HG02623 (cell line): ENCODE data around the gene CLEC16A.

Experiments used
- ATAC-seq: cut with Tn5 transposase; IDR thresholded peaks from one replicate; pipeline ENCODE4 v1.9.1; 2021; ENCODE audit warnings: moderate library complexity; ENCODE audit not compliant: unreplicated experiment

Gene CLEC16A

GRCh38 chr16:11147754-11148444 is 203.5 kb downstream of the CLEC16A start:
- no peak for ATAC-seq

GRCh38 chr16:11149011-11149616 is 204.8 kb downstream of the CLEC16A start:
- ATAC-seq: no peak

- no peak for ATAC-seq
Measured at GRCh38 chr16:11150190-11150589, 205.8 kb downstream of the CLEC16A start.

GRCh38 chr16:11151156-11151884 is 207.0 kb downstream of the CLEC16A start:
- ATAC-seq: no peak

- no peak for ATAC-seq
Measured at GRCh38 chr16:11151885-11152629, 207.7 kb downstream of the CLEC16A start.

GRCh38 chr16:11152677-11153331 is 208.4 kb downstream of the CLEC16A start:
- no peak for ATAC-seq

- ATAC-seq: no peak
Measured at GRCh38 chr16:11155284-11155806, 211.0 kb downstream of the CLEC16A start.

GRCh38 chr16:11156401-11156800 is 212.0 kb downstream of the CLEC16A start:
- ATAC-seq: no peak

- no peak for ATAC-seq
Measured at GRCh38 chr16:11157143-11157542, 212.8 kb downstream of the CLEC16A start.

GRCh38 chr16:11158018-11158417 is 213.7 kb downstream of the CLEC16A start:
- ATAC-seq: no peak

GRCh38 chr16:11159282-11159681 is 214.9 kb downstream of the CLEC16A start:
- ATAC-seq: no peak

GRCh38 chr16:11160676-11161115 is 216.3 kb downstream of the CLEC16A start:
- ATAC-seq: no peak

- no peak for ATAC-seq
Measured at GRCh38 chr16:11161439-11161838, 217.1 kb downstream of the CLEC16A start.

- ATAC-seq: no peak
Measured at GRCh38 chr16:11161974-11162373, 217.6 kb downstream of the CLEC16A start.

- no peak for ATAC-seq
Measured at GRCh38 chr16:11162586-11163268, 218.4 kb downstream of the CLEC16A start.

GRCh38 chr16:11163761-11164261 is 219.4 kb downstream of the CLEC16A start:
- ATAC-seq: no peak

- ATAC-seq: no peak
Measured at GRCh38 chr16:11164482-11165270, 220.3 kb downstream of the CLEC16A start.

- ATAC-seq: no peak
Measured at GRCh38 chr16:11165349-11165748, 221.0 kb downstream of the CLEC16A start.
